ENCODE results near the gene RNASEH2C. TPM values are rescaled to one million over a fixed set of nuclear protein-coding genes. Genes with fewer than 3 reads are reported as not detected.
"Not testable (repeated sequence)": the region's sequence is repeated elsewhere in the genome, so short reads cannot be mapped to it uniquely, and the experiment has no call there.

RNASEH2C gene
- total and polyA plus RNA-seq, 7 donors: 17.5 to 62.3 (median 38.4) TPM

DNA sequence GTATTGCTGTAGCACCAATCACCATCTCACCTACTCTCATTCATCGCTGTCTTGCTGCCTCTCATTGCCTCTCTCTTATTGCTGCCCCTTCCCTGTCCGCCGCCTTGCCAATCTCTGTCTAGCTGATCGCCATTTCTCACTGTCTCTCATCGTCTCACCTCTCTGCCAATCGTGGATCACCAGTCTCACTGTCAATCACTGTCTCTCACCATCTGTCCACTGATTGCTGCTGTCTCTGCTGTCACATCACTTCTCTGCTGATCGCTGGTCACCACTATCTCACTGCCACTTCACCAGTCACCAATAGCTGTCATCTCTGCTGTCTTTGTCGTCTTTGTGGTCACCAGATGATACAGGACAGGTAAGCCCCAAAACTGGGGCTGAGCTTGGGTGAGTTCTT, 20.6 kb upstream of the RNASEH2C start:
- Histone ChIP-seq H3K4me1 (no peaks in the 10 kb centered on the region), H3K4me3 (no peak overlapping the region), H3K27me3 (ENCODE audit: insufficient read depth in 3 of 3, low read length in 2 of 3) (peaks cover 0 to 18% (median 0%) of the 10 kb centered on the region in 3 donors), H3K27ac (no peak overlapping the region), H3K9me3 (no peaks in the 10 kb centered on the region), H3K36me3 (ENCODE audit: insufficient read depth in 1 of 2, low read depth in 1 of 2) (no peaks in the 10 kb centered on the region)
- intact Hi-C loops (cut with DNase I): no loop called here
- DNase-seq: no peak
- no peak for TF ChIP-seq CTCF (IDR thresholded peaks at IDR 0.05)
- ATAC-seq: no peak
- WGBS, 3 donors: 71 to 81% (median 79%) methylated on average over 8 of the region's 8 CpGs

GRCh38 chr11:65739022-65739421, 18.4 kb upstream of the RNASEH2C start:
- no peak for TF ChIP-seq CTCF (IDR thresholded peaks at IDR 0.05)
- no peak overlapping the region for H3K4me3 ChIP-seq
- H3K4me1 ChIP-seq: no peaks in the 10 kb centered on the region
- no peak overlapping the region for H3K27ac ChIP-seq
- intact Hi-C loops (cut with DNase I): no loop called here
- no peaks in the 10 kb centered on the region for H3K9me3 ChIP-seq
- DNase-seq (no peak), ATAC-seq (no peak)
- 80 to 89% (median 87%) methylated on average over 2 of the region's 2 CpGs for WGBS, 3 donors
- no peaks in the 10 kb centered on the region for H3K36me3 ChIP-seq (ENCODE audit: insufficient read depth in 1 of 2, low read depth in 1 of 2)
- H3K27me3 ChIP-seq (ENCODE audit: insufficient read depth in 3 of 3, low read length in 2 of 3): peaks cover 0 to 19% (median 0%) of the 10 kb centered on the region in 3 donors

- H3K4me3 ChIP-seq: no peak overlapping the region
- no peaks in the 10 kb centered on the region for H3K36me3 ChIP-seq (ENCODE audit: insufficient read depth in 1 of 2, low read depth in 1 of 2)
- intact Hi-C loops (cut with DNase I): no loop called here
- no peaks in the 10 kb centered on the region for H3K9me3 ChIP-seq
- TF ChIP-seq CTCF (IDR thresholded peaks at IDR 0.05): no peak
- no peaks in the 10 kb centered on the region for H3K4me1 ChIP-seq
- DNase-seq: no peak
- H3K27ac ChIP-seq: no peak overlapping the region
- ATAC-seq: no peak
- H3K27me3 ChIP-seq (ENCODE audit: insufficient read depth in 3 of 3, low read length in 2 of 3): peaks cover 0 to 25% (median 0%) of the 10 kb centered on the region in 3 donors
These were observed 16.2 kb upstream of the RNASEH2C start for GRCh38 chr11:65736810-65737209.

- H3K9me3 ChIP-seq; H3K4me3 ChIP-seq; H3K27ac ChIP-seq; ATAC-seq; DNase-seq; intact Hi-C loops (cut with DNase I); H3K36me3 ChIP-seq (ENCODE audit: insufficient read depth in 1 of 2, low read depth in 1 of 2); H3K4me1 ChIP-seq: not testable (repeated sequence)
- WGBS, 3 donors: 66 to 70% (median 69%) methylated on average over 4 of the region's 4 CpGs
- H3K27me3 ChIP-seq (ENCODE audit: insufficient read depth in 3 of 3, low read length in 2 of 3): peaks cover 0 to 18% (median 0%) of the 10 kb centered on the region in 3 donors
These were observed 14.5 kb upstream of the RNASEH2C start for GRCh38 chr11:65735111-65735510.

GRCh38 chr11:65730461-65730860, 9.9 kb upstream of the RNASEH2C start:
- Histone ChIP-seq H3K4me3 (no peak overlapping the region), H3K9me3 (no peaks in the 10 kb centered on the region), H3K27me3 (ENCODE audit: insufficient read depth in 3 of 3, low read length in 2 of 3) (peaks cover 0 to 12% (median 0%) of the 10 kb centered on the region in 3 donors), H3K4me1 (no peaks in the 10 kb centered on the region), H3K27ac (no peak overlapping the region), H3K36me3 (ENCODE audit: insufficient read depth in 1 of 2, low read depth in 1 of 2) (no peaks in the 10 kb centered on the region)
- WGBS, 3 donors: 41 to 52% (median 51%) methylated on average over 5 of the region's 5 CpGs
- intact Hi-C loops (cut with DNase I): no loop called here
- no peak for TF ChIP-seq CTCF (IDR thresholded peaks at IDR 0.05)
- no peak for ATAC-seq
- DNase-seq: no peak

All from psoas muscle (tissue), 8 donors.